ENCODE data around the gene OTX2. TPM values are rescaled to one million over a fixed set of nuclear protein-coding genes. Genes with fewer than 3 reads are reported as not detected.

Gene OTX2
- total RNA-seq, 1 experiment from 2014 or later, result not detected

- H3K4me1 ChIP-seq (replicated peaks; ENCODE audit: insufficient read depth), result no peaks in the 10 kb centered on the region
- DNase-seq, result no peak
- H3K36me3 ChIP-seq (ENCODE audit: low read depth), result no peaks in the 10 kb centered on the region
- intact Hi-C loops (cut with micrococcal nuclease; ENCODE audit: unreplicated experiment), result no loop called here
- no peaks in the 10 kb centered on the region for H4K20me1 ChIP-seq (ENCODE audit: insufficient read depth)
- no peaks in the 10 kb centered on the region for H3K9me2 ChIP-seq (ENCODE audit: insufficient read depth)
- no peak for TF ChIP-seq EZH2 (IDR thresholded peaks at IDR 0.05; ENCODE audit: low read depth)
- no peak for TF ChIP-seq CTCF (conservative IDR thresholded peaks at IDR 0.05)
- POLR2A ChIA-PET (ENCODE audit: unreplicated experiment), result no interaction called here
- H3K79me2 ChIP-seq (ENCODE audit: low read depth), result no peaks in the 10 kb centered on the region
- no peaks in the 10 kb centered on the region for H3K9me3 ChIP-seq (ENCODE audit: insufficient read depth, low read depth)
- H2AFZ ChIP-seq, result no peak overlapping the region
- no TSS peak for BruUV-seq (replicated peaks)
- CTCF ChIA-PET, result no interaction called here
- H3K4me3 ChIP-seq, result no peak overlapping the region
- no peak overlapping the region for H3K4me2 ChIP-seq
- no peaks in the 10 kb centered on the region for H3K27me3 ChIP-seq (ENCODE audit: insufficient read depth, low read depth)
- no peaks in the 10 kb centered on the region for H3F3A ChIP-seq (ENCODE audit: insufficient read depth, low read depth)
- no peak overlapping the region for H3K27ac ChIP-seq
These were observed 18.9 kb upstream of the OTX2 start for GRCh38 chr14:56829151-56829550.

GRCh38 chr14:56826214-56826613 is 15.9 kb upstream of the OTX2 start:
- BruUV-seq (replicated peaks), result no TSS peak
- Histone ChIP-seq H3K4me3 (no peak overlapping the region), H3K79me2 (ENCODE audit: low read depth) (no peaks in the 10 kb centered on the region), H2AFZ (no peak overlapping the region), H3K4me2 (no peak overlapping the region), H3K9me2 (ENCODE audit: insufficient read depth) (no peaks in the 10 kb centered on the region), H3K4me1 (replicated peaks; ENCODE audit: insufficient read depth) (peaks cover 23% of the 10 kb centered on the region), H3K27me3 (ENCODE audit: insufficient read depth, low read depth) (no peaks in the 10 kb centered on the region), H3K36me3 (ENCODE audit: low read depth) (no peaks in the 10 kb centered on the region), H3K9me3 (ENCODE audit: insufficient read depth, low read depth) (no peaks in the 10 kb centered on the region), H3K27ac (no peak overlapping the region), H4K20me1 (ENCODE audit: insufficient read depth) (no peaks in the 10 kb centered on the region), H3F3A (ENCODE audit: insufficient read depth, low read depth) (peaks cover 12% of the 10 kb centered on the region; the same call in 1 of the 2 replicates)
- no peak for DNase-seq
- POLR2A ChIA-PET (ENCODE audit: unreplicated experiment), result no interaction called here
- TF ChIP-seq CTCF (conservative IDR thresholded peaks at IDR 0.05) (no peak), EZH2 (IDR thresholded peaks at IDR 0.05; ENCODE audit: low read depth) (no peak)
- intact Hi-C loops (cut with micrococcal nuclease; ENCODE audit: unreplicated experiment), result no loop called here
- CTCF ChIA-PET, result interaction anchor here (0.7 kb wide), 1 partner anchor 72 kb away, joined by 4 read pairs; no protein-coding TSS in a partner anchor

- Histone ChIP-seq H3F3A (ENCODE audit: insufficient read depth, low read depth) (peaks cover 15% of the 10 kb centered on the region; the same call in 1 of the 2 replicates), H3K27ac (peak overlapping the region; percentile 35), H3K4me1 (replicated peaks; ENCODE audit: insufficient read depth) (peaks cover 31% of the 10 kb centered on the region), H3K9me2 (ENCODE audit: insufficient read depth) (no peaks in the 10 kb centered on the region), H3K9me3 (ENCODE audit: insufficient read depth, low read depth) (no peaks in the 10 kb centered on the region), H3K4me2 (peak overlapping the region; percentile 64), H4K20me1 (ENCODE audit: insufficient read depth) (no peaks in the 10 kb centered on the region), H2AFZ (no peak overlapping the region), H3K4me3 (no peak overlapping the region), H3K27me3 (ENCODE audit: insufficient read depth, low read depth) (no peaks in the 10 kb centered on the region), H3K36me3 (ENCODE audit: low read depth) (no peaks in the 10 kb centered on the region), H3K79me2 (ENCODE audit: low read depth) (no peaks in the 10 kb centered on the region)
- CTCF ChIA-PET, result no interaction called here
- POLR2A ChIA-PET (ENCODE audit: unreplicated experiment), result no interaction called here
- peak in 1 of 2 experiments; percentile 95 for DNase-seq
- BruUV-seq (replicated peaks), result no TSS peak
- no peak for TF ChIP-seq CTCF (conservative IDR thresholded peaks at IDR 0.05)
- TF ChIP-seq EZH2 (IDR thresholded peaks at IDR 0.05; ENCODE audit: low read depth), result no peak
- intact Hi-C loops (cut with micrococcal nuclease; ENCODE audit: unreplicated experiment), result no loop called here
These were observed 11.7 kb upstream of the OTX2 start for GRCh38 chr14:56821805-56822610.
